Measurements from ENCODE around the gene MLLT6.

GRCh38 chr17:38667787-38668122 lies 37.3 kb upstream of the MLLT6 start:
- TF ChIP-seq, protein P1, sequence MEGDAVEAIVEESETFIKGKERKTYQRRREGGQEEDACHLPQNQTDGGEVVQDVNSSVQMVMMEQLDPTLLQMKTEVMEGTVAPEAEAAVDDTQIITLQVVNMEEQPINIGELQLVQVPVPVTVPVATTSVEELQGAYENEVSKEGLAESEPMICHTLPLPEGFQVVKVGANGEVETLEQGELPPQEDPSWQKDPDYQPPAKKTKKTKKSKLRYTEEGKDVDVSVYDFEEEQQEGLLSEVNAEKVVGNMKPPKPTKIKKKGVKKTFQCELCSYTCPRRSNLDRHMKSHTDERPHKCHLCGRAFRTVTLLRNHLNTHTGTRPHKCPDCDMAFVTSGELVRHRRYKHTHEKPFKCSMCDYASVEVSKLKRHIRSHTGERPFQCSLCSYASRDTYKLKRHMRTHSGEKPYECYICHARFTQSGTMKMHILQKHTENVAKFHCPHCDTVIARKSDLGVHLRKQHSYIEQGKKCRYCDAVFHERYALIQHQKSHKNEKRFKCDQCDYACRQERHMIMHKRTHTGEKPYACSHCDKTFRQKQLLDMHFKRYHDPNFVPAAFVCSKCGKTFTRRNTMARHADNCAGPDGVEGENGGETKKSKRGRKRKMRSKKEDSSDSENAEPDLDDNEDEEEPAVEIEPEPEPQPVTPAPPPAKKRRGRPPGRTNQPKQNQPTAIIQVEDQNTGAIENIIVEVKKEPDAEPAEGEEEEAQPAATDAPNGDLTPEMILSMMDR (IDR thresholded peaks at IDR 0.05): peak; percentile 70
- TF ChIP-seq REST (IDR thresholded peaks at IDR 0.05; ENCODE audit: insufficient read depth in 1 of 2, low read depth in 2 of 2, low read length in 1 of 2): no peak

All from Panc1 (cell line).